Measurements from ENCODE around the gene RNF215. TPM values are rescaled to one million over a fixed set of nuclear protein-coding genes. Genes with fewer than 3 reads are reported as not detected.
A peak's percentile ranks its signal among the peaks of the same experiment; 100 is the strongest.

The RNF215 gene
- polyA plus RNA-seq, 6 donors from 2014 or later: 0.30 to 1.0 (median 0.95) TPM; not detected in 1

GRCh38 chr22:30425616-30426387 is 38.6 kb upstream of the RNF215 start, which contains the start of gene MTFP1:
TSS of gene MTFP1 (plus strand) at chr22:30425768. CDS start at chr22:30425880, 112 bp downstream.
- Mint-ChIP-seq H3K9me3 (no peaks in the 10 kb centered on the region), H3K27me3 (no peaks in the 10 kb centered on the region), H3K4me1 (peaks cover 35 to 52% (median 48%) of the 10 kb centered on the region in 3 donors), H3K27ac (peak within 1 kb of the TSS in 5 of 6 donors; percentile 73 to 99 (median 95)), H3K36me3 (no peaks in the 10 kb centered on the region), H3K4me3 (peak within 1 kb of the TSS; percentile 93 to 99 (median 98))
- DNase-seq (peak; percentile 38), ATAC-seq (ENCODE audit: low read depth in 2 of 2) (peak in 1 of 2 donors; percentile 9)

- Mint-ChIP-seq H3K9me3 (no peaks in the 10 kb centered on the region), H3K27ac (peak overlapping the region in 5 of 6 donors; percentile 73 to 92 (median 84)), H3K27me3 (no peaks in the 10 kb centered on the region), H3K4me1 (peaks cover 35 to 52% (median 48%) of the 10 kb centered on the region in 3 donors), H3K36me3 (no peaks in the 10 kb centered on the region), H3K4me3 (peak overlapping the region; percentile 91 to 99 (median 98))
- DNase-seq: no peak
- ATAC-seq (ENCODE audit: low read depth in 2 of 2): no peak
Measured at GRCh38 chr22:30425327-30425615, 38.1 kb upstream of the RNF215 start.

GRCh38 chr22:30424534-30425326 is 37.5 kb upstream of the RNF215 start:
- no peak for ATAC-seq (ENCODE audit: low read depth in 2 of 2)
- Mint-ChIP-seq H3K4me3 (peak overlapping the region; percentile 93 to 99 (median 99)), H3K27ac (peak overlapping the region in 5 of 6 donors; percentile 49 to 99 (median 98)), H3K36me3 (no peaks in the 10 kb centered on the region), H3K9me3 (no peaks in the 10 kb centered on the region), H3K4me1 (peaks cover 35 to 52% (median 48%) of the 10 kb centered on the region in 3 donors), H3K27me3 (no peaks in the 10 kb centered on the region)
- no peak for DNase-seq

DNA sequence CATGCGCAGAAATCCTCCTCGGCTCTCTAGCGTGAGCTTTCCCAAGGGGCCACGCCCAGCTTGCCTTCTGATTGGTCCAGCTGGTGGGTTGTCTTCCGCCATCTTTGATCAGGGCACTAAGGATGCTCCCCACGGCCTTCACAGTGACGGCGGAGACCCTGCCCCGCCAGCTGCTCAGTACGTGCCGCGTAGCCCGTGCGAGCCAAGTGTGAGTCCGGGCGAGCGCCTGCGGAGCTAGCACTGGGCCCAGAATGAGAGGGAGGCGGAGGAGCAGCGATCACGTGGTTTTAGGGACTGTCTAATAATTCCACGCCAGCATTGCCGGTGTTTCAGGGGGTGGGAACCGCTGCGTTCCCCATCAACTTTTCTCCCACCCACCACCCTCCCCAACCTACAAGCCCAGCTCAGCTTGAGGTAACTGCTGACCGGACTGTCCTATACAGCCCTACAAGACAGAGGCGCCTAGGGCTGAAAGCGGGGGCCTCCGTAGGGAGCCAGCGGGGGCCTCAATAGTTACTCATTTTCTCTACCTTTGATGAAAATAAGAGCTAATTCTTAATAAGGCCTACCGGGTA is 36.8 kb upstream of the RNF215 start:
- H3K4me1 Mint-ChIP-seq: peaks cover 35 to 52% (median 48%) of the 10 kb centered on the region in 3 donors
- H3K27me3 Mint-ChIP-seq: no peaks in the 10 kb centered on the region
- peak overlapping the region; percentile 95 to 99 (median 98) for H3K27ac Mint-ChIP-seq
- H3K36me3 Mint-ChIP-seq: no peaks in the 10 kb centered on the region
- H3K9me3 Mint-ChIP-seq: no peaks in the 10 kb centered on the region
- DNase-seq (peak; percentile 97), ATAC-seq (ENCODE audit: low read depth in 2 of 2) (peak; percentile 85 to 88)
- peak overlapping the region; percentile 93 to 99 (median 99) for H3K4me3 Mint-ChIP-seq

GRCh38 chr22:30423301-30423958 is 36.2 kb upstream of the RNF215 start:
- no peaks in the 10 kb centered on the region for H3K27me3 Mint-ChIP-seq
- no peaks in the 10 kb centered on the region for H3K36me3 Mint-ChIP-seq
- peaks cover 35 to 52% (median 48%) of the 10 kb centered on the region in 3 donors for H3K4me1 Mint-ChIP-seq
- ATAC-seq (ENCODE audit: low read depth in 2 of 2) (no peak), DNase-seq (no peak)
- H3K9me3 Mint-ChIP-seq: no peaks in the 10 kb centered on the region
- peak overlapping the region; percentile 95 to 99 (median 98) for H3K27ac Mint-ChIP-seq
- H3K4me3 Mint-ChIP-seq: peak overlapping the region; percentile 93 to 99 (median 99)

DNA sequence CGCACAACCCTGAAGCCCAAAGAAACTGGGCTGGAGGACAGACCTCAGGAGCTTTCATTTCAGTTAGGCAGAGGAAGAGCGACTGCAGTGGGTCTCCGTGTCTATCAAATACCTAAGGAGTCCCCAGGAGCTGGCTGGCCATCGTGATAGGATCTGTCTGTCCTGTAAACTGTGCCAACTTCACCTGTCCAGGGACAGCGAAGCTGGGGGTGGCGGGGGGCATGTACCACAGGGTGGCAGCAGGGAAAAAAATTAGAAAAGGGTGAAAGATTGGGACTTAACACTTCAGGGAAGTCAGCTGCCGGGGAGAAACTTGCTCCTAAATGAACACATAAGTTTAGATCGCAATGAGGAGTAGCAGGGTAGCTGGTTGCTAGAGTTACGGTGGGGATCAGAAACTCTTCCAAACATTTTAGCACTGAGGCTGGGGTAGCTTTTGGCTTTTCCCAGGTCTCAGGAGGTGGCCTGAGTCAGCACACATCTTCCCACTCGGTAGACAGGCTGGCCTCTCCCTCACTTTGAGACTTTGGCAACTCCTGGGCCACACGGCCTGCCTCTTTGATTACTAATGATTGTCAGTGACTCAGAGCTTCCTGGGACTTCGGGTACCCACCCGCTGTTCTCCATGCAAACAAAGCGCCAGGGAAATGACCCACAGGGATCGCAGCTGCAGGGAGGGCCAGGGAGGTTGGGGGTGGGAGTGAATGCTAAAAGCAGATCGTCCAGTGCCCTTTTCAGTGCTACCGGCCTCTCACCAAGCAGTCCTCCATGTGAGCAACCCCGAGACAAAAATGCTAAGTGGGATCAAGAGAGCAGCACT is 35.5 kb upstream of the RNF215 start:
- Mint-ChIP-seq H3K9me3 (no peaks in the 10 kb centered on the region), H3K36me3 (no peaks in the 10 kb centered on the region), H3K27me3 (no peaks in the 10 kb centered on the region), H3K4me1 (peaks cover 35 to 52% (median 48%) of the 10 kb centered on the region in 3 donors), H3K27ac (peak overlapping the region in 5 of 6 donors; percentile 57 to 98 (median 91)), H3K4me3 (peak overlapping the region; percentile 93 to 99 (median 99))
- no peak for ATAC-seq (ENCODE audit: low read depth in 2 of 2)
- no peak for DNase-seq

DNA sequence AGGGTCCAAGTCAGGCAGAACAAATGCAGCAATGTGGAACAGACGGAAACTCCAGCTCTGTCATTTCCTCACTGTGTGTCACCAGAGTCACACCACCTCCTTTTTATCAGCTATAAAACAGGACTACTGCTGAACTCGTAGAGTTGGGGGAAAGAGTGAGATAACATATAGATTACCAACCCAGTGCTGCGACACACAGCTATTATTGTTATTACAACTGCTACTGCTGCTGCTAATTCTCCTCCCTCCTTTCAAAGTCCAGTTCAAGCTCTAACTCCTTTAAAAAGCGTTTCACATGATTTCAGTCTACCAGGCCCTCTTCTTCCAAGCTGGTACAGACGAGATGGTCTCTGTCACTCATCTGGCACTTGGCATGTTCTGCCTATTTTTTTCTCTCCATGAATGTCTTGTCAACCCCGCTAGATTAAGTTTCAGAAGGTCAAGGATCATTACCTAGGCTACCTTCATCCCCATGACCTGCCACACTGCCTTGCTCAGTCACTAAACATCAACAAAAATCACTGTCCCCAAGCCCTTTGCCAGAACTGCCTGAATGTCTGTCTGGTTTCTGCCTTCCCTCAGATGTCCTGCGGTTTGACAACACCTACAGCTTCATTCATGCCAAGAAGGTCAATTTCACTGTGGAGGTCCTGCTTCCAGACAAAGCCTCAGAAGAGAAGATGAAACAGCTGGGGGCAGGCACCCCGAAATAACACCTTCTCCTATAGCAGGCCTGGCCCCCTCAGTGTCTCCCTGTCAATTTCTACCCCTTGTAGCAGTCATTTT is 34.7 kb upstream of the RNF215 start:
- Mint-ChIP-seq H3K4me1 (peaks cover 31 to 46% (median 42%) of the 10 kb centered on the region in 3 donors), H3K36me3 (no peaks in the 10 kb centered on the region), H3K4me3 (peak overlapping the region; percentile 93 to 99 (median 99)), H3K27ac (peak overlapping the region in 5 of 6 donors; percentile 20 to 95 (median 38)), H3K27me3 (no peaks in the 10 kb centered on the region), H3K9me3 (no peaks in the 10 kb centered on the region)
- ATAC-seq (ENCODE audit: low read depth in 2 of 2) (no peak), DNase-seq (no peak)

DNA sequence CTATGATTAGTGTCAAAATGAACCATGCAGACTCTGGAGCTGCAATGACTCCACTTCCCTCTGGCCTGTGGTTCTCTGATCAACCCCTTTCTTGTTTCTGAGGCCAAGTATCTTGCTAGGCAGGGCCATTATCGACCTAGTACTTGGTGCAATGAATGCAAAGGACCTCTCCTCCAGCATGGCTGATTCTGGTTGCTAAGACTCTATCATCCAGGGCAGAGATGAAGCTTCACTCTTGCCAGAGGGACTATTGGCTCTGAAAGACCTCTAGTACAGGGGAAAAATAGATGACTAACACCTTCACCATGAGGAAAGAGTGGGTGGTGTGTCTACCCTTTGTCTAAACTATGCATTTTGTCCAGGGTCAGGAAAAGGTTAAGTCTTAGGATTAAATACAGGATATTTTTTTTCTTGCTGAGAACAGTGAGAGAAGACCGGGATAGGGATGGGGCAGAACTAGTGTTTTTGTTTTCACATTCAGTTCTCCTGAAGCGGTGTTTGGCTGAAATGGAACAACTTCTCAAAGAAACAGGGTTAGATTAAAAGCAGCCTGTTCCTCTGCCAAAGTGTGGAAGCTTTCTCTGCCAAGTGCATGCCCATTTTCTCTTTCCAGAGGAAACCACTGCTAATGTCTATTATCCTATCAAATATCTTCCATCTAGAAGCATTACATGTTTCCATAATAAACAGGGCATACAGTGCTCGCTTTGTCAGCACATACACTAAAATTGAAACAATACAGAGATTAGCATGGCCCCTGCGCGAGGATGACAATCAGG is 33.3 kb upstream of the RNF215 start:
- Mint-ChIP-seq H3K36me3 (peaks cover 0 to 9% of the 10 kb centered on the region in 2 donors), H3K9me3 (no peaks in the 10 kb centered on the region), H3K27me3 (no peaks in the 10 kb centered on the region), H3K27ac (no peak overlapping the region), H3K4me1 (peaks cover 19 to 34% (median 28%) of the 10 kb centered on the region in 3 donors), H3K4me3 (peak overlapping the region in 2 of 8 donors; percentile 20 to 57)
- DNase-seq (no peak), ATAC-seq (ENCODE audit: low read depth in 2 of 2) (no peak)

- DNase-seq: no peak
- Mint-ChIP-seq H3K27me3 (no peaks in the 10 kb centered on the region), H3K27ac (no peak overlapping the region), H3K4me1 (peaks cover 0 to 6% (median 2%) of the 10 kb centered on the region in 3 donors), H3K36me3 (peaks cover 0 to 9% of the 10 kb centered on the region in 2 donors), H3K4me3 (peak overlapping the region in 1 of 8 donors; percentile 28), H3K9me3 (no peaks in the 10 kb centered on the region)
- no peak for ATAC-seq (ENCODE audit: low read depth in 2 of 2)
Measured at GRCh38 chr22:30416837-30417236, 29.6 kb upstream of the RNF215 start.

GRCh38 chr22:30416403-30416802 is 29.2 kb upstream of the RNF215 start:
- DNase-seq (no peak), ATAC-seq (ENCODE audit: low read depth in 2 of 2) (no peak)
- Mint-ChIP-seq H3K4me3 (no peak overlapping the region), H3K27ac (peak overlapping the region in 1 of 6 donors; percentile 62), H3K9me3 (no peaks in the 10 kb centered on the region), H3K36me3 (peaks cover 0 to 9% of the 10 kb centered on the region in 2 donors), H3K27me3 (no peaks in the 10 kb centered on the region), H3K4me1 (peaks cover 0 to 5% (median 1%) of the 10 kb centered on the region in 3 donors)

DNA sequence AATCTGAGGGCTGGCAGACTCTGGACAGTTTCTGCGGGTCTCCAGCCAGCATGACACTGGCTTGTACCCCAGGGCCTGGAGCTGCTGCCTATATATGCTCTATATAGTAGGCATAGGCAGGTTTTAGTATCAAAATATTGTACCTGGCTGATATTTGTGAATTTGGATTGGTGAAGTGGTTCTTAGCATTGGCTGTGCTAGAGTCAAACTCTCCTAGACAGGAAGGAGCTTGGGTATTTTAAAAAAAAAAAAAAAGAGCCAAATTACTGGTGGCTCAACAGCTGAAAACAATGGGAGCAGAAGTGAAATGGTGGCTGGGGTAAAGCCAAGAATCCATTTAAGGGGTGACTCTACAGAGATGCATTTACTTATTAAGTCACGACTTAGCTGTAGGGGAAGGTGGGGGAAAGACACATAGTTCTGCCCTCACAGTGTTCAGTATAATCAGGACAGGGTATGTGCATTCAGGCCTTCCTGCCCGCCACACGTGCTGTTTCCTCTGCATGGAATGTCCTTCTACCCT is 27.4 kb upstream of the RNF215 start:
- no peak for DNase-seq
- no peak overlapping the region for H3K4me3 Mint-ChIP-seq
- H3K4me1 Mint-ChIP-seq: peaks cover 0 to 5% (median 1%) of the 10 kb centered on the region in 3 donors
- H3K36me3 Mint-ChIP-seq: peaks cover 0 to 9% of the 10 kb centered on the region in 2 donors
- H3K27ac Mint-ChIP-seq: no peak overlapping the region
- no peak for ATAC-seq (ENCODE audit: low read depth in 2 of 2)
- H3K9me3 Mint-ChIP-seq: no peaks in the 10 kb centered on the region
- no peaks in the 10 kb centered on the region for H3K27me3 Mint-ChIP-seq
